HepG2 (cell line): Measurements from ENCODE around the gene AHNAK. TPM values are rescaled to one million over a fixed set of nuclear protein-coding genes. Genes with fewer than 3 reads are reported as not detected.

Experiments
- EZH2 ChIP-seq: conservative IDR thresholded peaks from 2 replicates; pipeline ENCODE4 v1.6.1; 2012; ENCODE audit warnings: mild to moderate bottlenecking, low read depth, low read length, moderate library complexity
- GABPB1 ChIP-seq: IDR thresholded peaks from 2 replicates; pipeline ENCODE4 v1.6.1; 2016; ENCODE audit warnings: mild to moderate bottlenecking, missing genetic modification reagents, moderate library complexity, missing compliant biosample characterization
- KMT2B ChIP-seq: IDR thresholded peaks from 2 replicates; pipeline ENCODE4 v1.6.1; 2016; ENCODE audit warnings: missing genetic modification reagents, missing compliant biosample characterization
- MIER3 ChIP-seq: IDR thresholded peaks from 2 replicates; pipeline ENCODE4 v1.6.1; 2016; ENCODE audit warnings: missing compliant biosample characterization, borderline replicate concordance
- RARA ChIP-seq: IDR thresholded peaks from 2 replicates; pipeline ENCODE4 v1.6.1; 2016; ENCODE audit warnings: missing genetic modification reagents, missing compliant biosample characterization
- RFX5 ChIP-seq: IDR thresholded peaks from 2 replicates; pipeline ENCODE4 v1.6.1; 2011; ENCODE audit warnings: low read depth, low read length, improper control_type of control experiment
- ZKSCAN1 ChIP-seq: fragments of 150-350 bp; IDR thresholded peaks from 2 replicates; pipeline ENCODE4 v1.6.1; 2014; ENCODE audit warnings: low read length
- ZNF12 ChIP-seq: sonication (generic); formaldehyde crosslinking; IDR thresholded peaks from 2 replicates; pipeline ENCODE4 v1.5.0; 2020; ENCODE audit warnings: missing genetic modification reagents
- ZNF720 ChIP-seq: sonication (generic); formaldehyde crosslinking; IDR thresholded peaks from 2 replicates; pipeline ENCODE4 v1.4.0; 2020; ENCODE audit warnings: missing genetic modification reagents
- polyA plus RNA-seq, 8 experiments: library from polyadenylated mRNA; depleted of rRNA in 3 of 8; stranded (reverse) in 7 of 8; unstranded in 1 of 8; fragments of >200 nt; fragmentation: Illumina TruSeq in 4 of 8; extraction: Trizol in 4 of 8; gene quantifications; 2 replicates each; pipeline versions ENCODE4 v1.2.1 to v1.2.3, GENCODE V29; 2011 to 2016; ENCODE audit warnings: low read depth in 4 of 8, missing spikeins in 1 of 8, mixed read lengths in 1 of 8; ENCODE audit not compliant: insufficient read depth in 1 of 8
- total RNA-seq, 5 experiments: library from RNA; depleted of rRNA; stranded (reverse); fragments of >200 nt; fragmentation: Illumina TruSeq; extraction: Trizol; gene quantifications; 2 replicates each; pipeline ENCODE4 v1.2.3, GENCODE V29; 2016; ENCODE audit warnings: low read depth in 1 of 5
- TF ChIP-seq, protein P1 (sequence below): sonication (generic); formaldehyde crosslinking; IDR thresholded peaks from 2 replicates; pipeline ENCODE4 v1.8.1; 2022; ENCODE audit warnings: mild to moderate bottlenecking, missing genetic modification reagents
- TF ChIP-seq, protein P2 (sequence below): sonication (generic); formaldehyde crosslinking; IDR thresholded peaks from 2 replicates; pipeline ENCODE4 v1.4.0; 2020; ENCODE audit warnings: missing genetic modification reagents
- TF ChIP-seq, protein P3 (sequence below): sonication (generic); formaldehyde crosslinking; IDR thresholded peaks from 2 replicates; pipeline ENCODE4 v1.8.1; 2023; ENCODE audit warnings: mild to moderate bottlenecking, missing genetic modification reagents
- TF ChIP-seq, protein P4 (sequence below): sonication (generic); formaldehyde crosslinking; IDR thresholded peaks from 2 replicates; pipeline ENCODE4 v1.4.0; 2020; ENCODE audit warnings: missing genetic modification reagents
- TF ChIP-seq, protein P5 (sequence below): sonication (generic); formaldehyde crosslinking; IDR thresholded peaks from 2 replicates; pipeline ENCODE4 v1.9.0; 2022; ENCODE audit warnings: missing genetic modification reagents, mild to moderate bottlenecking, borderline replicate concordance
- TF ChIP-seq, protein P6 (sequence below): sonication (generic); formaldehyde crosslinking; IDR thresholded peaks from 2 replicates; pipeline ENCODE4 v1.8.1; 2022; ENCODE audit warnings: low read depth, mild to moderate bottlenecking, missing genetic modification reagents

The AHNAK gene
- total and polyA plus RNA-seq, 2 of the 13 experiments (the other 11 are each of a cell fraction or from before 2014, with no cell fraction given), result 23.4 to 25.0 TPM

DNA sequence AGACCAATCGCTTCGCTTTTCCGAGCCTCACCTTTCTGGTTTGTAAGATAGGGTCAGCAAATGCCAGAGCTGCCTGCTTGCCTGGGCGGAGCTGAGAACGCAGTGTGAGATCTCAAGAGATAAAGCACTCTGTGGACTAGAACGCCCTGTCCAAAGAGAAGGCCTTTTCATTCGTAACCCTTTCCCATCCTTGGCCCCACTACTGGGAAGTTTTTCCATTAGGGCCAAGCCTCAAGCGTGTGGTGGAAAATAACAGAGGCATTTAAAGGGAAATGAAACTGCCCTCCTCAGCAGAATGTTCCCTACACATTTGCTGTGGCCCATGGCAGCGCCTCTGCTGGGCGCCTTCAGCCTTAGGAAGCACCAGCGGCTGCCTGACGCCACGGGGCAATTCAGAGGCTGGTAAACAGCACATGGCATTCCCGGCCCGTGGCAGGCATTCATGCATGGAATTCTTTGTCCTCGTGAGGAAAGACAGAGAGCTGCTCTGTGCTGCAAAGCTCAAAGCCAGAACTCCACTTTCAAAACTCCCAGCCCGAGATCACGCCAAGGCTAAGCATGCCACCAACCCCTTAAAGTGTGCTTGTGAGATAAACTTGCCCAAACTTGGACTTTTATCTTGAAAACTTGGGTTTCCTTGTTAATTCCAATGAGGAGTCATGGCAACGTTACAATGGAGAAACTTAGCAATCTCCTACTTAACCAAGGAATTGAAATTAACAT is 38.1 kb downstream of the AHNAK start (continued):
- no peak for TF ChIP-seq ZNF720
- TF ChIP-seq, protein P1, sequence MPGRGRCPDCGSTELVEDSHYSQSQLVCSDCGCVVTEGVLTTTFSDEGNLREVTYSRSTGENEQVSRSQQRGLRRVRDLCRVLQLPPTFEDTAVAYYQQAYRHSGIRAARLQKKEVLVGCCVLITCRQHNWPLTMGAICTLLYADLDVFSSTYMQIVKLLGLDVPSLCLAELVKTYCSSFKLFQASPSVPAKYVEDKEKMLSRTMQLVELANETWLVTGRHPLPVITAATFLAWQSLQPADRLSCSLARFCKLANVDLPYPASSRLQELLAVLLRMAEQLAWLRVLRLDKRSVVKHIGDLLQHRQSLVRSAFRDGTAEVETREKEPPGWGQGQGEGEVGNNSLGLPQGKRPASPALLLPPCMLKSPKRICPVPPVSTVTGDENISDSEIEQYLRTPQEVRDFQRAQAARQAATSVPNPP (CRISPR knock-in tag), result no peak
- TF ChIP-seq ZKSCAN1, result peak; percentile 25; the same call in 1 of the 2 replicates
- TF ChIP-seq, protein P2, sequence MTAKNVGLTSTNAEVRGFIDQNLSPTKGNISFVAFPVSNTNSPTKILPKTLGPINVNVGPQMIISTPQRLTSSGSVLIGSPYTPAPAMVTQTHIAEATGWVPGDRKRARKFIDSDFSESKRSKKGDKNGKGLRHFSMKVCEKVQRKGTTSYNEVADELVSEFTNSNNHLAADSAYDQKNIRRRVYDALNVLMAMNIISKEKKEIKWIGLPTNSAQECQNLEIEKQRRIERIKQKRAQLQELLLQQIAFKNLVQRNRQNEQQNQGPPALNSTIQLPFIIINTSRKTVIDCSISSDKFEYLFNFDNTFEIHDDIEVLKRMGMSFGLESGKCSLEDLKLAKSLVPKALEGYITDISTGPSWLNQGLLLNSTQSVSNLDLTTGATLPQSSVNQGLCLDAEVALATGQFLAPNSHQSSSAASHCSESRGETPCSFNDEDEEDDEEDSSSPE (CRISPR knock-in tag), result peak; percentile 44; the same call in 1 of the 2 replicates
- TF ChIP-seq GABPB1 (CRISPR knock-in tag), result 0 out of 2 replicates have a peak, but pooled peaks have one; percentile 22
- TF ChIP-seq, protein P3, sequence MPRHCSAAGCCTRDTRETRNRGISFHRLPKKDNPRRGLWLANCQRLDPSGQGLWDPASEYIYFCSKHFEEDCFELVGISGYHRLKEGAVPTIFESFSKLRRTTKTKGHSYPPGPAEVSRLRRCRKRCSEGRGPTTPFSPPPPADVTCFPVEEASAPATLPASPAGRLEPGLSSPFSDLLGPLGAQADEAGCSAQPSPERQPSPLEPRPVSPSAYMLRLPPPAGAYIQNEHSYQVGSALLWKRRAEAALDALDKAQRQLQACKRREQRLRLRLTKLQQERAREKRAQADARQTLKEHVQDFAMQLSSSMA (CRISPR knock-in tag), result no peak
- TF ChIP-seq, protein P4, sequence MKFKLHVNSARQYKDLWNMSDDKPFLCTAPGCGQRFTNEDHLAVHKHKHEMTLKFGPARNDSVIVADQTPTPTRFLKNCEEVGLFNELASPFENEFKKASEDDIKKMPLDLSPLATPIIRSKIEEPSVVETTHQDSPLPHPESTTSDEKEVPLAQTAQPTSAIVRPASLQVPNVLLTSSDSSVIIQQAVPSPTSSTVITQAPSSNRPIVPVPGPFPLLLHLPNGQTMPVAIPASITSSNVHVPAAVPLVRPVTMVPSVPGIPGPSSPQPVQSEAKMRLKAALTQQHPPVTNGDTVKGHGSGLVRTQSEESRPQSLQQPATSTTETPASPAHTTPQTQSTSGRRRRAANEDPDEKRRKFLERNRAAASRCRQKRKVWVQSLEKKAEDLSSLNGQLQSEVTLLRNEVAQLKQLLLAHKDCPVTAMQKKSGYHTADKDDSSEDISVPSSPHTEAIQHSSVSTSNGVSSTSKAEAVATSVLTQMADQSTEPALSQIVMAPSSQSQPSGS, result 0 out of 2 replicates have a peak, but pooled peaks have one; percentile 23
- 0 out of 2 replicates have a peak, but pooled peaks have one; percentile 19 for TF ChIP-seq MIER3 (CRISPR knock-in tag)
- TF ChIP-seq RFX5, result peak; percentile 62; the same call in 1 of the 2 replicates
- TF ChIP-seq, protein P5, sequence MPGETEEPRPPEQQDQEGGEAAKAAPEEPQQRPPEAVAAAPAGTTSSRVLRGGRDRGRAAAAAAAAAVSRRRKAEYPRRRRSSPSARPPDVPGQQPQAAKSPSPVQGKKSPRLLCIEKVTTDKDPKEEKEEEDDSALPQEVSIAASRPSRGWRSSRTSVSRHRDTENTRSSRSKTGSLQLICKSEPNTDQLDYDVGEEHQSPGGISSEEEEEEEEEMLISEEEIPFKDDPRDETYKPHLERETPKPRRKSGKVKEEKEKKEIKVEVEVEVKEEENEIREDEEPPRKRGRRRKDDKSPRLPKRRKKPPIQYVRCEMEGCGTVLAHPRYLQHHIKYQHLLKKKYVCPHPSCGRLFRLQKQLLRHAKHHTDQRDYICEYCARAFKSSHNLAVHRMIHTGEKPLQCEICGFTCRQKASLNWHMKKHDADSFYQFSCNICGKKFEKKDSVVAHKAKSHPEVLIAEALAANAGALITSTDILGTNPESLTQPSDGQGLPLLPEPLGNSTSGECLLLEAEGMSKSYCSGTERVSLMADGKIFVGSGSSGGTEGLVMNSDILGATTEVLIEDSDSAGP (CRISPR knock-in tag), result peak; percentile 69; the same call in 1 of the 2 replicates
- no peak for TF ChIP-seq ZNF12 (CRISPR knock-in tag)
- TF ChIP-seq EZH2, result no peak
- TF ChIP-seq, protein P6, sequence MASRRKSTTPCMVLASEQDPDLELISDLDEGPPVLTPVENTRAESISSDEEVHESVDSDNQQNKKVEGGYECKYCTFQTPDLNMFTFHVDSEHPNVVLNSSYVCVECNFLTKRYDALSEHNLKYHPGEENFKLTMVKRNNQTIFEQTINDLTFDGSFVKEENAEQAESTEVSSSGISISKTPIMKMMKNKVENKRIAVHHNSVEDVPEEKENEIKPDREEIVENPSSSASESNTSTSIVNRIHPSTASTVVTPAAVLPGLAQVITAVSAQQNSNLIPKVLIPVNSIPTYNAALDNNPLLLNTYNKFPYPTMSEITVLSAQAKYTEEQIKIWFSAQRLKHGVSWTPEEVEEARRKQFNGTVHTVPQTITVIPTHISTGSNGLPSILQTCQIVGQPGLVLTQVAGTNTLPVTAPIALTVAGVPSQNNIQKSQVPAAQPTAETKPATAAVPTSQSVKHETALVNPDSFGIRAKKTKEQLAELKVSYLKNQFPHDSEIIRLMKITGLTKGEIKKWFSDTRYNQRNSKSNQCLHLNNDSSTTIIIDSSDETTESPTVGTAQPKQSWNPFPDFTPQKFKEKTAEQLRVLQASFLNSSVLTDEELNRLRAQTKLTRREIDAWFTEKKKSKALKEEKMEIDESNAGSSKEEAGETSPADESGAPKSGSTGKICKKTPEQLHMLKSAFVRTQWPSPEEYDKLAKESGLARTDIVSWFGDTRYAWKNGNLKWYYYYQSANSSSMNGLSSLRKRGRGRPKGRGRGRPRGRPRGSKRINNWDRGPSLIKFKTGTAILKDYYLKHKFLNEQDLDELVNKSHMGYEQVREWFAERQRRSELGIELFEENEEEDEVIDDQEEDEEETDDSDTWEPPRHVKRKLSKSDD (CRISPR knock-in tag), result no peak
- TF ChIP-seq RARA (CRISPR knock-in tag), result 0 out of 2 replicates have a peak, but pooled peaks have one; percentile 19
- TF ChIP-seq KMT2B (CRISPR knock-in tag), result no peak; the same call in 1 of the 2 replicates
